ENCODE results near the gene JAKMIP1. TPM values are rescaled to one million over a fixed set of nuclear protein-coding genes. Genes with fewer than 3 reads are reported as not detected.

The JAKMIP1 gene
- total RNA-seq, 4 donors from 2014 or later: not detected

GRCh38 chr4:6230502-6230785 is 30.1 kb upstream of the JAKMIP1 start:
- WGBS, 2 donors: 61 to 68% methylated on average over 3 of the region's 3 CpGs
- TF ChIP-seq POLR2A (IDR thresholded peaks at IDR 0.05) (no peak), CTCF (IDR thresholded peaks at IDR 0.05) (no peak)
- DNase-seq (ENCODE audit: low spot score in 2 of 2): no peak
- no peak overlapping the region for H3K4me3 ChIP-seq (ENCODE audit: low read depth, poor library complexity, severe bottlenecking)
- intact Hi-C loops (cut with DNase I; ENCODE audit: low total_unique reads): no loop called here

- no peak overlapping the region for H3K4me3 ChIP-seq (ENCODE audit: low read depth, poor library complexity, severe bottlenecking)
- DNase-seq (ENCODE audit: low spot score in 2 of 2): peak in 1 of 2 donors; percentile 60
- intact Hi-C loops (cut with DNase I; ENCODE audit: low total_unique reads): no loop called here
- WGBS, 2 donors: 80 to 82% methylated on average over 18 of the region's 18 CpGs
- TF ChIP-seq CTCF (IDR thresholded peaks at IDR 0.05) (no peak), POLR2A (IDR thresholded peaks at IDR 0.05) (no peak)
These were observed 29.5 kb upstream of the JAKMIP1 start for GRCh38 chr4:6229671-6230501.

GRCh38 chr4:6229095-6229494 is 28.7 kb upstream of the JAKMIP1 start:
- peak in 1 of 2 donors; percentile 29 for DNase-seq (ENCODE audit: low spot score in 2 of 2)
- intact Hi-C loops (cut with DNase I; ENCODE audit: low total_unique reads): no loop called here
- WGBS, 2 donors: 41 to 43% methylated on average over 7 of the region's 7 CpGs
- TF ChIP-seq POLR2A (IDR thresholded peaks at IDR 0.05): no peak
- no peak for TF ChIP-seq CTCF (IDR thresholded peaks at IDR 0.05)
- no peak overlapping the region for H3K4me3 ChIP-seq (ENCODE audit: low read depth, poor library complexity, severe bottlenecking)

- 69 to 75% methylated on average over 16 of the region's 16 CpGs for WGBS, 2 donors
- TF ChIP-seq POLR2A (IDR thresholded peaks at IDR 0.05) (no peak), CTCF (IDR thresholded peaks at IDR 0.05) (no peak)
These were observed 28.1 kb upstream of the JAKMIP1 start for GRCh38 chr4:6228158-6229067.

GRCh38 chr4:6227412-6228157 is 27.2 kb upstream of the JAKMIP1 start:
- intact Hi-C loops (cut with DNase I; ENCODE audit: low total_unique reads): no loop called here
- DNase-seq (ENCODE audit: low spot score in 2 of 2): peak in 1 of 2 donors; percentile 80
- TF ChIP-seq POLR2A (IDR thresholded peaks at IDR 0.05) (no peak), CTCF (IDR thresholded peaks at IDR 0.05) (no peak)
- no peak overlapping the region for H3K4me3 ChIP-seq (ENCODE audit: low read depth, poor library complexity, severe bottlenecking)
- WGBS, 2 donors: 76% methylated on average over 12 of the region's 12 CpGs

More at GRCh38 chr4:6228158-6229067, 28.1 kb upstream of the JAKMIP1 start:
- peak in 1 of 2 donors; percentile 60 for DNase-seq (ENCODE audit: low spot score in 2 of 2)
- intact Hi-C loops (cut with DNase I; ENCODE audit: low total_unique reads): no loop called here
- no peak overlapping the region for H3K4me3 ChIP-seq (ENCODE audit: low read depth, poor library complexity, severe bottlenecking)

Measured in lower leg skin (tissue), 4 donors.